ENCODE measurements around the gene CSPG4. TPM values are rescaled to one million over a fixed set of nuclear protein-coding genes. Genes with fewer than 3 reads are reported as not detected.
"Not testable (repeated sequence)": the region's sequence is repeated elsewhere in the genome, so short reads cannot be mapped to it uniquely, and the experiment has no call there.

The CSPG4 gene
- total RNA-seq = 1 to 10 TPM; 5.2 to 6.5 TPM
- polyA plus RNA-seq (ENCODE audit: insufficient read depth, low read depth, low replicate concordance) = 4.4 TPM
- long read RNA-seq, donor 1 = 0 reads
- long read RNA-seq, donor 2 = 0 reads

GRCh38 chr15:75712668-75713337, at the start of gene CSPG4:
Gene CSPG4, minus strand, starts transcription at chr15:75712848. Its CDS starts 93 bp downstream, at chr15:75712755.
- no peaks in the 10 kb centered on the region for H3K27me3 ChIP-seq
- peak; percentile 56 for DNase-seq

GRCh38 chr15:75762357-75762718, 49.7 kb upstream of the CSPG4 start:
- intact Hi-C loops (cut with DNase I; ENCODE audit: low total_unique reads); H3K4me1 ChIP-seq; H3K9me3 ChIP-seq; H3K4me3 ChIP-seq; H3K27me3 ChIP-seq; H3K27ac ChIP-seq; H3K36me3 ChIP-seq (ENCODE audit: low read depth, missing control alignments); DNase-seq: not testable (repeated sequence)
- 60 to 90% methylated on average over 1 to 3 of the region's 4 CpGs for WGBS, 2 donors

More at GRCh38 chr15:75712668-75713337, at the start of gene CSPG4:
- no peak within 1 kb of the TSS for H3K27ac ChIP-seq
- peak within 1 kb of the TSS; percentile 37 to 47 for H3K4me3 ChIP-seq
- H3K4me1 ChIP-seq = peaks cover 17% of the 10 kb centered on the region
- H3K9me3 ChIP-seq = no peaks in the 10 kb centered on the region
- TF ChIP-seq POLR2A (IDR thresholded peaks at IDR 0.05) = no peak
- no peak for TF ChIP-seq CTCF (IDR thresholded peaks at IDR 0.05)
- H3K36me3 ChIP-seq (ENCODE audit: low read depth, missing control alignments) = no peaks in the 10 kb centered on the region
- intact Hi-C loops (cut with DNase I; ENCODE audit: low total_unique reads) = no loop called here
- 8 to 34% methylated on average over 2 to 34 of the region's 36 CpGs for WGBS, 2 donors

- no peak for TF ChIP-seq CTCF (IDR thresholded peaks at IDR 0.05)
- TF ChIP-seq POLR2A (IDR thresholded peaks at IDR 0.05) = no peak
- Histone ChIP-seq H3K4me3 (no peak overlapping the region), H3K27ac (no peak overlapping the region), H3K27me3 (no peaks in the 10 kb centered on the region), H3K4me1 (peaks cover 7% of the 10 kb centered on the region), H3K9me3 (no peaks in the 10 kb centered on the region), H3K36me3 (ENCODE audit: low read depth, missing control alignments) (no peaks in the 10 kb centered on the region)
- 92 to 98% methylated on average over 6 to 10 of the region's 10 CpGs for WGBS, 2 donors
- DNase-seq = no peak
- intact Hi-C loops (cut with DNase I; ENCODE audit: low total_unique reads) = no loop called here
These were observed 49.1 kb upstream of the CSPG4 start for GRCh38 chr15:75761446-75762356.

- Histone ChIP-seq H3K4me1 (peaks cover 7% of the 10 kb centered on the region), H3K27me3 (no peaks in the 10 kb centered on the region), H3K27ac (no peak overlapping the region), H3K9me3 (no peaks in the 10 kb centered on the region), H3K36me3 (ENCODE audit: low read depth, missing control alignments) (no peaks in the 10 kb centered on the region), H3K4me3 (no peak overlapping the region)
- no peak for DNase-seq
- TF ChIP-seq CTCF (IDR thresholded peaks at IDR 0.05) = no peak
- TF ChIP-seq POLR2A (IDR thresholded peaks at IDR 0.05) = no peak
- intact Hi-C loops (cut with DNase I; ENCODE audit: low total_unique reads) = no loop called here
- 92 to 96% methylated on average over 14 of the region's 14 CpGs for whole genome bisulfite sequencing, 2 donors
These were observed 48.2 kb upstream of the CSPG4 start for GRCh38 chr15:75760704-75761435.

GRCh38 chr15:75760131-75760520, 47.5 kb upstream of the CSPG4 start:
- H3K9me3 ChIP-seq; H3K27me3 ChIP-seq; H3K4me3 ChIP-seq; H3K36me3 ChIP-seq (ENCODE audit: low read depth, missing control alignments); H3K4me1 ChIP-seq; DNase-seq; H3K27ac ChIP-seq; intact Hi-C loops (cut with DNase I; ENCODE audit: low total_unique reads): not testable (repeated sequence)
- WGBS, 2 donors = 87 to 96% methylated on average over 5 to 7 of the region's 7 CpGs
